Heart left ventricle (tissue), 13 donors: ENCODE data around the gene MYH14.

ENCODE experiments used
- POLR2A ChIP-seq, 2 donors: fragments of 450-650 bp; IDR thresholded peaks; one replicate each; pipeline ENCODE4 v1.6.1; 2017; ENCODE audit warnings: antibody characterized with exemption in 2 of 2, mild to moderate bottlenecking in 2 of 2, moderate library complexity in 2 of 2
- TF ChIP-seq, protein P1 (sequence below), 12 donors: fragments of 200-600 bp; sonication (generic) in 4 of 12; IDR thresholded peaks; one replicate each; pipeline versions ENCODE4 v1.5.0 to v1.8.0; 2018 to 2022; ENCODE audit warnings: antibody characterized with exemption in 12 of 12, mild to moderate bottlenecking in 5 of 12
- donor health status: ischemic (EF 13 %, LVEDD 7.1; RV severe dilation, severe dysfunction).
- donor health status: DM: no; HTN: yes; CAD: no.
- donor health status: DM: no; HTN: no; CAD: no.
- donor health status: ischemic (EF 25% LVEDD 6.9; RV normal size, moderate dysfunction).
- donor health status: ischemic (EF 25% LVEDD 5.7; RV mildly dilated, moderate dysfunction).
- donor health status: ischemic (EF 35%, LVEDD 5.7; RV mildly dilated, moderate dysfunction).
- donor health status: nonischemic (EF 11% LVEDD 7.7; RV severe dilation, severe dysfunction).
- donor health status: DM: yes; HTN: yes; CAD: no.
- donor health status: PGD.
- donor health status: ischemic (EF 29% LVEDD 5.4; RV normal size, mild dysfunction).
- donor health status: nonischemic (EF 23%, LVEDD 6.1; RV moderate dilation, normal function).

DNA sequence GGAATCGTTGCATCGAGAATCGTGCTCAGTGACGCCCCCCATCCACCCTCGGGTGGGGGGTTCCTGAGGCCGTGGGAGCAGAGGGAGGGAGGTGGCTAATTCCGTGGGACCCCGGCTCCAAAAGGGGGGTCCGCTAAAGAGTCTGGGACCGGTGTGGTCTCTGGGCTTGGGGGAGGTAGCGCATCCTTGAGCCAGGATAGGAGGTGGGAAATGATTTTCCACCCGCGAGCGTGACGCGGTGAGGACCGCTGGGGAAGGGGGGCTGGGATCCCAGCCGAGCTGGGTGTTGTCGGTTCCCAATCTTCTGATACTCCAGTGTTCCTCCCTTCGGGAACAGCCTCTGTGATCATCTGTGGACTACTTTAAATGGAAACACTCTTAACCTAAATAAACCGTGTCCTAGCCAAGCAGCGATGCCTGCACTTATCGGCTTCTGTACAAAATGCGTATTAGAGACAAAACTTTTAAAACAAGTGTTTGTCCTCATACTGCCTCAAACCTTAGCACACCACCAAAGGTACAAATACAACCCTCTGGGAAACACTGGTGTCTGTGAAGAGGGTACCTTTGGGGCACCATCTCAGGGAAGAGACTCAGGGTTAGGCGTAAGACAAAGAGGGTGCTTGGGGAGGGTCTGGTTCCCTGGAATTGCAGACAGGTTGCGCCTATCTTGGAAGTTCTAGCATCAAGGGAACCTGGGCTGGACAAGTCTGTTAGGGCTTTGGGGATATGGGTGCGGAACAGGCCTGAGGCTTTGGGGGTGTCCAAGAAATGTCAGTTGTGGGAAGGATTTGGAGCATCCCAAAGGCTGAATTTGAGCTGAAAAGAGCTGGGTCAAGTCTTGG, 109.8 kb downstream of the MYH14 start:
- TF ChIP-seq, protein P1, sequence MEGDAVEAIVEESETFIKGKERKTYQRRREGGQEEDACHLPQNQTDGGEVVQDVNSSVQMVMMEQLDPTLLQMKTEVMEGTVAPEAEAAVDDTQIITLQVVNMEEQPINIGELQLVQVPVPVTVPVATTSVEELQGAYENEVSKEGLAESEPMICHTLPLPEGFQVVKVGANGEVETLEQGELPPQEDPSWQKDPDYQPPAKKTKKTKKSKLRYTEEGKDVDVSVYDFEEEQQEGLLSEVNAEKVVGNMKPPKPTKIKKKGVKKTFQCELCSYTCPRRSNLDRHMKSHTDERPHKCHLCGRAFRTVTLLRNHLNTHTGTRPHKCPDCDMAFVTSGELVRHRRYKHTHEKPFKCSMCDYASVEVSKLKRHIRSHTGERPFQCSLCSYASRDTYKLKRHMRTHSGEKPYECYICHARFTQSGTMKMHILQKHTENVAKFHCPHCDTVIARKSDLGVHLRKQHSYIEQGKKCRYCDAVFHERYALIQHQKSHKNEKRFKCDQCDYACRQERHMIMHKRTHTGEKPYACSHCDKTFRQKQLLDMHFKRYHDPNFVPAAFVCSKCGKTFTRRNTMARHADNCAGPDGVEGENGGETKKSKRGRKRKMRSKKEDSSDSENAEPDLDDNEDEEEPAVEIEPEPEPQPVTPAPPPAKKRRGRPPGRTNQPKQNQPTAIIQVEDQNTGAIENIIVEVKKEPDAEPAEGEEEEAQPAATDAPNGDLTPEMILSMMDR (IDR thresholded peaks at IDR 0.05) = no peak
- TF ChIP-seq POLR2A (IDR thresholded peaks at IDR 0.05) = no peak
